K562 (cell line): ENCODE data around the gene CTAGE1. TPM values are rescaled to one million over a fixed set of nuclear protein-coding genes. Genes with fewer than 3 reads are reported as not detected.

Source experiments
- ATAC-seq: fragments of 200-7000 bp; cut with Tn5 transposase; 3 replicates; pipeline ENCODE4 v1.9.1; 2020; ENCODE audit warnings: moderate library complexity
- BruUV-seq: library from RNA; stranded (reverse); fragments of 400-500 nt; replicated peaks from 2 replicates; lab custom pipeline; 2021; lab: Mats Ljungman, UMichigan
- CTCF ChIA-PET: fragments of 300-600 bp; formaldehyde crosslinking; extraction: SDS; loops from one replicate; lab custom pipeline; 2021; ENCODE audit warnings: low intra/inter-chr PET ratio; lab: Yijun Ruan, JAX
- POLR2A ChIA-PET: fragments of 300-600, 350-650 bp; sonication (Branson Sonifier 250); formaldehyde crosslinking; extraction: SDS; loops from one replicate; lab custom pipeline; 2021; ENCODE audit warnings: antibody characterized with exemption, inconsistent platforms; lab: Yijun Ruan, JAX
- DNase-seq, 4 experiments: peaks; one replicate each; pipeline versions ENCODE4 v3.0.0 to v3.0.0-alpha.2; 2011 to 2018; ENCODE audit warnings: low spot score in 3 of 4, mixed read lengths in 3 of 4; ENCODE audit errors: extremely low read depth in 1 of 4
- FAIRE-seq: peaks from 2 replicates; lab custom pipeline; 2011; peaks lifted over from hg19 to GRCh38; lab: Jason Lieb, UNC
- H2AFZ ChIP-seq: 2 replicates; pipeline ENCODE4 v1.6.0; 2011; ENCODE audit warnings: low read depth, low read length, control low read depth, inconsistent platforms
- H3K27ac ChIP-seq: fragments of 200-600 bp; 3 replicates; pipeline ENCODE4 v1.8.0; 2011; ENCODE audit warnings: low read depth, mild to moderate bottlenecking, control low read depth, inconsistent platforms, low read length, moderate library complexity, mixed read lengths; ENCODE audit errors: extremely low read depth
- H3K27me3 ChIP-seq, 2 experiments: fragments of 300-600 bp in 1 of 2; 2 replicates in 1 of 2; 3 replicates in 1 of 2; pipeline versions ENCODE4 v1.6.0 to v1.8.0; 2011; ENCODE audit warnings: inconsistent platforms in 2 of 2, low read length in 2 of 2, mild to moderate bottlenecking in 1 of 2, mixed read lengths in 1 of 2, moderate library complexity in 1 of 2; ENCODE audit not compliant: control insufficient read depth in 2 of 2, insufficient read depth in 2 of 2
- H3K36me3 ChIP-seq: fragments of 300-600 bp; 3 replicates; pipeline ENCODE4 v1.8.0; 2011; ENCODE audit warnings: mild to moderate bottlenecking, low read length, inconsistent platforms; ENCODE audit not compliant: control insufficient read depth, insufficient read depth
- H3K4me1 ChIP-seq, 2 experiments: fragments of 200-600 bp in 1 of 2; replicated peaks in 1 of 2; 2 replicates in 1 of 2; 3 replicates in 1 of 2; pipeline versions ENCODE4 v1.5.1 to v1.8.0; 2011; ENCODE audit warnings: inconsistent platforms in 2 of 2, low read length in 2 of 2, mild to moderate bottlenecking in 1 of 2, mixed read lengths in 1 of 2, moderate library complexity in 1 of 2; ENCODE audit not compliant: control insufficient read depth in 2 of 2, insufficient read depth in 2 of 2
- H3K4me2 ChIP-seq: 2 replicates; pipeline ENCODE4 v1.6.1; 2011; ENCODE audit warnings: low read length, control low read depth, inconsistent platforms, mixed read lengths; ENCODE audit not compliant: insufficient read depth
- H3K4me3 ChIP-seq: fragments of 200-600 bp; sonication (generic), shearing (Covaris generic); 2 replicates; pipeline ENCODE4 v1.5.1; 2016; ENCODE audit warnings: control low read depth, inconsistent platforms
- H3K79me2 ChIP-seq: fragments of 200-600 bp; 3 replicates; pipeline ENCODE4 v1.8.0; 2011; ENCODE audit warnings: low read length, inconsistent platforms; ENCODE audit not compliant: control insufficient read depth, insufficient read depth
- H3K9ac ChIP-seq, 2 experiments: 2 replicates each; pipeline versions ENCODE4 v1.6.0 to v1.6.1; 2011; ENCODE audit warnings: low read depth in 2 of 2, low read length in 2 of 2, control low read depth in 1 of 2, inconsistent platforms in 1 of 2, mild to moderate bottlenecking in 1 of 2, mixed read lengths in 1 of 2; ENCODE audit not compliant: insufficient read depth in 1 of 2
- H3K9me1 ChIP-seq: one replicate; pipeline ENCODE4 v1.6.0; 2011; ENCODE audit warnings: inconsistent platforms, mild to moderate bottlenecking, low read length, moderate library complexity; ENCODE audit not compliant: control insufficient read depth, insufficient read depth
- H3K9me3 ChIP-seq: replicated peaks from 2 replicates; pipeline ENCODE4 v1.5.1; 2011; ENCODE audit warnings: low read depth, low read length, inconsistent platforms; ENCODE audit not compliant: control insufficient read depth, insufficient read depth
- H4K20me1 ChIP-seq: replicated peaks from 2 replicates; pipeline ENCODE4 v1.6.1; 2011; ENCODE audit warnings: low read length, inconsistent platforms, mixed read lengths; ENCODE audit not compliant: control insufficient read depth, insufficient read depth
- CC2D1A ChIP-seq: fragments of 450-650 bp; IDR thresholded peaks from 2 replicates; pipeline ENCODE4 v1.6.1; 2017; ENCODE audit warnings: mild to moderate bottlenecking
- CHD1 ChIP-seq: fragments of 200-600 bp; sonication (generic); IDR thresholded peaks from one replicate; pipeline ENCODE4 v1.6.1; 2012; ENCODE audit warnings: mild to moderate bottlenecking, moderate library complexity, low read length, inconsistent platforms
- KAT8 ChIP-seq: fragments of 450-650 bp; IDR thresholded peaks from 2 replicates; pipeline ENCODE4 v1.6.1; 2016; ENCODE audit warnings: low read depth, mild to moderate bottlenecking
- MYNN ChIP-seq, 2 experiments: sonication (generic); formaldehyde crosslinking in 1 of 2; IDR thresholded peaks; 2 replicates each; pipeline versions ENCODE4 v1.5.0 to v1.6.1; 2016 to 2020; ENCODE audit warnings: antibody characterized with exemption in 1 of 2, missing genetic modification reagents in 1 of 2
- SMAD3 ChIP-seq: fragments of 450-650 bp; formaldehyde crosslinking; conservative IDR thresholded peaks from 2 replicates; pipeline ENCODE4 v1.4.0; 2020; ENCODE audit warnings: mild to moderate bottlenecking
- SMARCB1 ChIP-seq: IDR thresholded peaks from 2 replicates; pipeline ENCODE4 v1.6.1; 2011; ENCODE audit warnings: improper control_type of control experiment, low read depth; ENCODE audit not compliant: insufficient read length
- WGBS: fragments of 100-300 bp; shearing (Covaris generic); methylation state at CpG from one replicate; pipeline ENCODE4 v1.1.6; 2016; ENCODE audit warnings: low coverage, mixed read lengths; ENCODE audit not compliant: insufficient coverage; ENCODE audit errors: missing lambda C conversion rate; 5-methylcytosine and 5-hydroxymethylcytosine counted together
- in situ Hi-C: fragments of 300-500 bp; cut with MboI; formaldehyde crosslinking; loops from 4 replicates; pipeline ENCODE4 v1.15.0; 2018; ENCODE audit warnings: inconsistent platforms, mixed read lengths
- intact Hi-C: fragments of 100-400 bp; cut with micrococcal nuclease; formaldehyde crosslinking; loops from 2 replicates; pipeline ENCODE4 v1.14.2; 2022
- polyA plus RNA-seq, 8 experiments: library from polyadenylated mRNA; depleted of rRNA in 4 of 8; stranded (reverse) in 5 of 8; unstranded in 3 of 8; fragments of >200 nt; fragmentation: Nextera tagmentation in 2 of 8; fragmentation: Illumina TruSeq in 1 of 8; extraction: Ambion mirVana in 2 of 8; extraction: Trizol in 1 of 8; gene quantifications; 2 replicates each; pipeline versions ENCODE4 v1.2.1 to v1.2.3, GENCODE V29; 2011 to 2014; ENCODE audit warnings: inconsistent platforms in 1 of 8, missing spikeins in 1 of 8
- total RNA-seq, 7 experiments: library from RNA; depleted of rRNA in 6 of 7; stranded (reverse); fragments of >200 nt in 6 of 7; fragmentation: Illumina TruSeq in 2 of 7; extraction: Trizol in 2 of 7; gene quantifications; 2 replicates each; pipeline versions ENCODE4 v1.2.1 to v1.2.3, GENCODE V29; 2011 to 2021; ENCODE audit warnings: low replicate concordance in 1 of 7
- TF ChIP-seq, protein P1 (sequence below), 2 experiments: fragments of 450-650 bp; IDR thresholded peaks; 2 replicates each; pipeline ENCODE4 v1.6.1; 2016
- TF ChIP-seq, protein P2 (sequence below): fragments of 250-450 bp; sonication (Bioruptor Pico); IDR thresholded peaks from 2 replicates; pipeline ENCODE4 v1.5.0; 2021; ENCODE audit warnings: mild to moderate bottlenecking, moderate library complexity
- TF ChIP-seq, protein P3 (sequence below): fragments of 450-650 bp; formaldehyde crosslinking; conservative IDR thresholded peaks from 2 replicates; pipeline ENCODE4 v1.4.0; 2022; ENCODE audit warnings: mild to moderate bottlenecking, missing genetic modification characterization
- TF ChIP-seq, protein P4 (sequence below): fragments of 250-450 bp; sonication (Bioruptor Pico); IDR thresholded peaks from 2 replicates; pipeline ENCODE4 v1.9.0; 2021; ENCODE audit warnings: mild to moderate bottlenecking

The CTAGE1 gene
- total and polyA plus RNA-seq, 9 of the 15 experiments (the other 6 are each of a cell fraction or from before 2014, with no cell fraction given), result not detected

DNA sequence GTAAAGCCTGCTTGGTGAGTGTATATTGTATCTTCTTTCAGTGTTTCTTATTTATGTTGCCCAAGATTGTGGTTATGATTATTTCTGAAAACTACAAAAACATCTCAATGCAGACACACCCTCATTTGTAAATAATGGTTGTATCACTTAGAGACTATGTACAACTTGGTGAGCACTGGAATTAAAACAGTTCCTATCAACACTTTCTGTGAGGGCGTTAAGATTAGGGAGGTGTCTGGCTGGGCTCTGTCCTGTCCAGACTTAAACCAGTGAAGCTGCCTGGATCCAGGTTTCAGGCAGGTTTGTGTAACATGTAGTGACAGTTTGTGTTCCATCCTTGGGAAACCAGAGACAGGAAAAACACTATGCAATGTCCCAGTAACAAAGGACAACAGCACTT, 49.7 kb downstream of the CTAGE1 start:
- Histone ChIP-seq H3K79me2 (no peaks in the 10 kb centered on the region), H2AFZ (no peak overlapping the region), H3K4me2 (no peak overlapping the region), H3K9me3 (no peaks in the 10 kb centered on the region), H3K27ac (no peak overlapping the region), H3K4me3 (no peak overlapping the region), H3K4me1 (no peaks in the 10 kb centered on the region), H3K9me1 (no peaks in the 10 kb centered on the region), H3K27me3 (peaks cover 0 to 5% of the 10 kb centered on the region in 2 experiments; a peak in 2 of 5 replicates), H3K9ac (no peak overlapping the region), H3K36me3 (no peaks in the 10 kb centered on the region), H4K20me1 (no peaks in the 10 kb centered on the region)
- in situ Hi-C loops (no loop called here), intact Hi-C loops (no loop called here)
- ChIA-PET POLR2A (interaction anchor here (0.8 kb wide), 1 partner anchor 1019 kb away, joined by 3 read pairs; no protein-coding TSS in a partner anchor), CTCF (no interaction called here)
- ATAC-seq (no peak), FAIRE-seq (no peak), DNase-seq (no peak)
- no peak for TF ChIP-seq KAT8
- no peak for TF ChIP-seq SMAD3 (CRISPR knock-in tag)
- 0% methylated on average over 1 of the region's 1 CpG for WGBS
- BruUV-seq, result no TSS peak

DNA sequence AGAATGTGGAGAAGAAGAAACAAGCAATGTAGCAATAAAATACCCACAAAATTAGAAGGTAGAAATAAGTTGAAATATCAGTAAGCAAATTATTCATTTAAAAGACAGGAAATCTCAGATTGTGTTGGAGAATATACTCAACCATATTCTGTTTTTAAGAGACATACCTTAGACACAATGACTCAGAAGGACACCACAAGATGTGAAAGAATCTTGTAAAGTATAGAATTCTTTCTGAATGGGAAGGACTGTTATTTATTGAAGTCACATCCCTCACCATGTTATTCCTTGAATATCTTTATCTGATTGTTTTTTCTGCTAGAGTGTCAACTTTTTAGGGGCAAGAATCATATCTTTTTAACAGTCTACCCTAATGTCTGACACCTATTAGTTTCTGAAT, 50.4 kb downstream of the CTAGE1 start:
- CTCF ChIA-PET, result no interaction called here
- H3K4me3 ChIP-seq, result no peak overlapping the region
- FAIRE-seq, result no peak
- no peak overlapping the region for H3K4me2 ChIP-seq
- no peak overlapping the region for H2AFZ ChIP-seq
- no peaks in the 10 kb centered on the region for H3K79me2 ChIP-seq
- no peaks in the 10 kb centered on the region for H4K20me1 ChIP-seq
- intact Hi-C loops (no loop called here), in situ Hi-C loops (no loop called here)
- no peak overlapping the region for H3K9ac ChIP-seq
- no peaks in the 10 kb centered on the region for H3K9me3 ChIP-seq
- H3K4me1 ChIP-seq, result no peaks in the 10 kb centered on the region
- H3K27me3 ChIP-seq, result peaks cover 0 to 5% of the 10 kb centered on the region in 2 experiments; a peak in 2 of 5 replicates
- no peaks in the 10 kb centered on the region for H3K9me1 ChIP-seq
- H3K27ac ChIP-seq, result no peak overlapping the region
- H3K36me3 ChIP-seq, result no peaks in the 10 kb centered on the region
- ATAC-seq, result no peak
- no peak for DNase-seq
- POLR2A ChIA-PET, result no interaction called here
- no TSS peak for BruUV-seq
- TF ChIP-seq, protein P1, sequence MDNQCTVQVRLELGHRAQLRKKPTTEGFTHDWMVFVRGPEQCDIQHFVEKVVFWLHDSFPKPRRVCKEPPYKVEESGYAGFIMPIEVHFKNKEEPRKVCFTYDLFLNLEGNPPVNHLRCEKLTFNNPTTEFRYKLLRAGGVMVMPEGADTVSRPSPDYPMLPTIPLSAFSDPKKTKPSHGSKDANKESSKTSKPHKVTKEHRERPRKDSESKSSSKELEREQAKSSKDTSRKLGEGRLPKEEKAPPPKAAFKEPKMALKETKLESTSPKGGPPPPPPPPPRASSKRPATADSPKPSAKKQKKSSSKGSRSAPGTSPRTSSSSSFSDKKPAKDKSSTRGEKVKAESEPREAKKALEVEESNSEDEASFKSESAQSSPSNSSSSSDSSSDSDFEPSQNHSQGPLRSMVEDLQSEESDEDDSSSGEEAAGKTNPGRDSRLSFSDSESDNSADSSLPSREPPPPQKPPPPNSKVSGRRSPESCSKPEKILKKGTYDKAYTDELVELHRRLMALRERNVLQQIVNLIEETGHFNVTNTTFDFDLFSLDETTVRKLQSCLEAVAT (IDR thresholded peaks at IDR 0.05), result no peak
- TF ChIP-seq CHD1 (no peak), SMARCB1 (no peak), MYNN (IDR thresholded peaks at IDR 0.05) (no peak), MYNN (CRISPR knock-in tag; IDR thresholded peaks at IDR 0.05) (no peak), CC2D1A (no peak)
- TF ChIP-seq, protein P2, sequence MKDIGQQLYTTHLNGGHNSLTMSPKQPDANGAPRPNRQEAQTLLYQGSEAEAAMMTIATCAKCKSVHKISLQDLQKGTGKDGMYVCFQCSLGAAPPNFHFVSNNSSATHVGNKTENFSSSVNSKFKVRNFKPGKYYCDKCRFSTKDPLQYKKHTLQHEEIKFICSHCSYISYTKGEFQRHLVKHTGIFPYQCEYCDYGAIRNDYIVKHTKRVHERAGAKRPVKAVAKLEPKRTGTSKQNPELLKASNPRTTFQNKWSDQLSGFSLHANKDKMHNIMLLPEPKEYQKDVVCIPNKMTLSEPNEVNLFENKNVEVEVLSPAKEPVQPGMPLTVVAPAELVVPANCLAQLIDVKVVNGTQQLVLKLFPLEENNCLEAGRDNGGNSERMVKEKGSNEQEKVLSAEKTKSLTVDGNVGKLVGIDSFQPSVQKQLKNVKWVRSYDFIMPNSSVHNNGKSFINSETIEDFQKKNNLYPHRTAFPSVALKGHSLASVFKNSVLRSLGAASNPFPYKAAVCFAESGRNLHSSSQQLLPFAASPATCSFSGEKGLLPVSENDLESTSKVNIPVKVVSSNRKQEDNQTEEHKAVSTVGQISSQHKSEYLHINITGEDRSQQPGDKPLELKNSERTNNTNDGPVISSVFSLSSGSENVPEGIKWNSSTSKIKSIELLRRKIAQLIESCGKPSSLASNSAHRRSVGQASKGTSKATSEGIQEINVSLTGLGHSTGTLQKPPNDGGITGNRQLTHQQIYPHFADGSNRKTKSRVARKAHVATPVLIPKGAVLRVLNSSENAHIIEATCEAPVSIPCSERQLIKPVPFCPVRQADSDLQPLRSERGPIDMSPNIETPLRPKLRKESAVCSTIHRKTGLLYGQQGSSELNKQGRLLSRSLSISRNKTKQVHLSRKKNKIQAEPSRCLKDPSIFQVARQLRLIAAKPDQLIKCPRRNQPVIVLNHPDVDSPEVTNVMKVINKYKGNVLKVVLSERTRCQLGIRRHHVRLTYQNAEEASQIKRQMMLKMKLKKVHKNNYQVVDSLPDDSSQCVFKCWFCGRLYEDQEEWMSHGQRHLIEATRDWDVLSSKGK (CRISPR knock-in tag), result no peak
- TF ChIP-seq, protein P3, sequence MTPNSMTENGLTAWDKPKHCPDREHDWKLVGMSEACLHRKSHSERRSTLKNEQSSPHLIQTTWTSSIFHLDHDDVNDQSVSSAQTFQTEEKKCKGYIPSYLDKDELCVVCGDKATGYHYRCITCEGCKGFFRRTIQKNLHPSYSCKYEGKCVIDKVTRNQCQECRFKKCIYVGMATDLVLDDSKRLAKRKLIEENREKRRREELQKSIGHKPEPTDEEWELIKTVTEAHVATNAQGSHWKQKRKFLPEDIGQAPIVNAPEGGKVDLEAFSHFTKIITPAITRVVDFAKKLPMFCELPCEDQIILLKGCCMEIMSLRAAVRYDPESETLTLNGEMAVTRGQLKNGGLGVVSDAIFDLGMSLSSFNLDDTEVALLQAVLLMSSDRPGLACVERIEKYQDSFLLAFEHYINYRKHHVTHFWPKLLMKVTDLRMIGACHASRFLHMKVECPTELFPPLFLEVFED, result no peak
- TF ChIP-seq, protein P4, sequence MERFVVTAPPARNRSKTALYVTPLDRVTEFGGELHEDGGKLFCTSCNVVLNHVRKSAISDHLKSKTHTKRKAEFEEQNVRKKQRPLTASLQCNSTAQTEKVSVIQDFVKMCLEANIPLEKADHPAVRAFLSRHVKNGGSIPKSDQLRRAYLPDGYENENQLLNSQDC (CRISPR knock-in tag), result no peak
